ENCODE results near the gene SUN5.
"Not testable (repeated sequence)": the region's sequence is repeated elsewhere in the genome, so short reads cannot be mapped to it uniquely, and the experiment has no call there.

Gene SUN5

DNA sequence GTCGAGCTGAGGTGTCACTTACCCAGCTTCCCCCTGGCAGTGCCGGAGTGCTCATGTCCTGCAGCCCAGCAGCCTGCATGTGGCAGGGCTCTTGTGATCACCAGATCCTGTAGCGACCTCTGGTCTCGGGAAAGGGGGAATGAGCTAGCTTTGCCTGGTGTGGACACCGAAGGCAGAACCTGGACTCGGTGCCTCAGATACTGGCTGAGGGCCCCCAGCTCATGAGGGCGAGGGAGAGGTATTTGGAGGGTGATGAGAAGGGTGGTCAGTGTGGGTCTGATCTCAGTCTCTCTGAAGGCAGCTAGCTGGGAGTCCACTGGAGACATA is 26.3 kb downstream of the SUN5 start:
- TF ChIP-seq, protein P1, sequence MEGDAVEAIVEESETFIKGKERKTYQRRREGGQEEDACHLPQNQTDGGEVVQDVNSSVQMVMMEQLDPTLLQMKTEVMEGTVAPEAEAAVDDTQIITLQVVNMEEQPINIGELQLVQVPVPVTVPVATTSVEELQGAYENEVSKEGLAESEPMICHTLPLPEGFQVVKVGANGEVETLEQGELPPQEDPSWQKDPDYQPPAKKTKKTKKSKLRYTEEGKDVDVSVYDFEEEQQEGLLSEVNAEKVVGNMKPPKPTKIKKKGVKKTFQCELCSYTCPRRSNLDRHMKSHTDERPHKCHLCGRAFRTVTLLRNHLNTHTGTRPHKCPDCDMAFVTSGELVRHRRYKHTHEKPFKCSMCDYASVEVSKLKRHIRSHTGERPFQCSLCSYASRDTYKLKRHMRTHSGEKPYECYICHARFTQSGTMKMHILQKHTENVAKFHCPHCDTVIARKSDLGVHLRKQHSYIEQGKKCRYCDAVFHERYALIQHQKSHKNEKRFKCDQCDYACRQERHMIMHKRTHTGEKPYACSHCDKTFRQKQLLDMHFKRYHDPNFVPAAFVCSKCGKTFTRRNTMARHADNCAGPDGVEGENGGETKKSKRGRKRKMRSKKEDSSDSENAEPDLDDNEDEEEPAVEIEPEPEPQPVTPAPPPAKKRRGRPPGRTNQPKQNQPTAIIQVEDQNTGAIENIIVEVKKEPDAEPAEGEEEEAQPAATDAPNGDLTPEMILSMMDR (IDR thresholded peaks at IDR 0.05; ENCODE audit: insufficient read depth, low read depth, low read length, missing control alignments), result no peak
- H3K4me3 ChIP-seq (ENCODE audit: low read length), result no peak overlapping the region
- DNase-seq (ENCODE audit: low read depth), result no peak

DNA sequence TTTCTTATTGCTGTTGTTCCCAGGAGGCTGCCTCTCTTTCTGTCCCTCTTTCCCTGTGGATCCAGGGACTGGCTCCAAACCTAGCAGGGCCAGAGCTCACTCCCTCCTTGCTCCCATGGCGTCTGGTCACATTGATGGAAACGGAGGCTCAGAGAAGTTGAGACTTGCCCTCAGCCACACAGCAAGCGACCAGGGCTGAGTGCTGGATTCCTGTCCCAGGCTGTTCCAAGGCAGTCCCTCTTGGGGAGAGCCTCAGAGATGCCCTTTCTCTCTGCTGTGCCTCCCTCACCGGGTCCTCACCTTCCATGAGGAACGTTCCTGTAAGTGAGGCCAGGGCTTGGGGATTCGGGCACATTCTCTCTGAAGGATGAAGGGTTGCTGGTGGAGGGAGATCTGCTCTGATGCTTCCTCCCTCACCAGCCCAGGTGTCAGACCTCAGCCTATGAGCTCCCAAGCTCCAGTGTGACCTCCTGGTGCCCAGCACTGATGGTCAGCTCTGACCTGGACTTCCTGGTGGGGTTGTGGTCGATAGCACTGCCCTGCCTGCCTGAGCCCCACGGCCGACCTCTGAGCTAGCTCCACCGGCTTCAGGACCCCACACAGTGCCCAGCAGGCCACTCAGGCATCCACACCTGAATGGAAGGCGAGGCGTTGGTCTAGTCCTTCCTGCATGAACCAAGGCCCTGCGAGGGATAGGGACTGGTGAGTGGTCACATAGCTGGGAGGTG is 26.8 kb downstream of the SUN5 start:
- TF ChIP-seq, protein P1 (IDR thresholded peaks at IDR 0.05; ENCODE audit: insufficient read depth, low read depth, low read length, missing control alignments), result no peak
- no peak overlapping the region for H3K4me3 ChIP-seq (ENCODE audit: low read length)
- DNase-seq (ENCODE audit: low read depth), result no peak

DNA sequence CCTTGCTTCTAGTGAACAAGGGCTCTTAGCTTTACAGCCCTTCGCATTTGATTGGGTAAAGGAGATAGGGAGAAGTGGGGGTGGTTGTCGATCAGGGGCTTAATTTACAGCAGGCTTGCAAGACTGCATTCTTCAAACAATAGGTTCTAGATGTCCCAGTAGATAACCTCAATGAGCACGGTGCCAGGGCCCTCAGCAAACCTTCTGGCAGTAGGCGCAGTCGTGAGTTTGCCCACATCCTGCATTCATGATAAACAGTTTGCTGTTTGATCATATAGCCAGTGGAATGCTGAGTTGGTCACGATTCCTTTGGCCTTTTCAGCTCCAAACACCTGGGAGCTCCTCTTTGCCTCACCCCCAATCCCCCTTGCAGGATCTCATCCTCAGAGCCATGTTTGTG is 27.5 kb downstream of the SUN5 start:
- DNase-seq (ENCODE audit: low read depth), result no peak
- TF ChIP-seq, protein P1 (IDR thresholded peaks at IDR 0.05; ENCODE audit: insufficient read depth, low read depth, low read length, missing control alignments), result no peak
- H3K4me3 ChIP-seq (ENCODE audit: low read length), result no peak overlapping the region

DNA sequence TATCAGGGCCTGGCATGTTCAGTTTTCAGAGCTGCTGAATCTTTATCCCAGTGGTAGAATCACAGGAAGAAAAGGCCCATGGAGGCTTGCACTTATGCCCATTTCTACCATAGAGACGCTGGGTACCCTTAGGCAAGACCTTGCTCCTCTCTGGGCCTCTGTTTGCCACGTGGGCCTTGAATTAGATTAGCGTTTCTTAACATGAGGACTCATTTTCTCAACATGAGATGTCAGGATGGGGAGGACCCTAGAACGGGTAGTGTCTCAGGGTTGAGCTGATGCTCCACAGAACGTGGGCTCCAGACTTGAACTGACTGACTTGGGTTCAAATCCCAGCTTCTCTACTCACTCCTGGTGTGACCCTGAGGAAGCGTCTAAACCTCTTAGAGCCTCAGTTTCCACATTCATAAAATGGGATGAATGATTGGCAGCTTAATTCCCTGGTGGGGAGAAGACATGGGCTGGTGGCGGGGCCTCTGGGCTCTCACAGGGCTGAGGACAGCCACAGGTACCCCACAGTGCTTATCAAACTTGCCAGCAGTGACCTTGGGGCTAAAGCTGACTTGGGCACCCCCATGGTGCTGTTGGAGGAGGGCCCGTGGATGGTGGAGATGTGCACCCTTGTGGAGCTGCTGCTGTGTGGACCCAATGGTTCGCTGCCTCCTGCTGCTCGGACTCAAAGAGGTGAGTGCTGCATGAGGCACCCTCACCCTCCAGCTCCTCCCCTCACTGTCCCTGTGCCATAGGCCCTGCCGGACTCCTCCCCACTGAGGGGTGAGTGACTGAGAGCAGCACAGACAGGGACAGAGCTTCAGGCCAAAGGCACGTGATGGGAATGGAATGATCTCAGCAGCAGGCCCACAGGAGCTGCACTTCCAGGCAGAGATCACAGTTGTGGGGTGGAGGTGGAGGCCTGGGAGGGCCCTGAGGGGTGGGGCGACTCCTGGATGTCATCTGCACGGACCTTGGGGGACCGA is 28.2 kb downstream of the SUN5 start:
- no peak for DNase-seq (ENCODE audit: low read depth)
- H3K4me3 ChIP-seq (ENCODE audit: low read length), result no peak overlapping the region
- TF ChIP-seq, protein P1 (IDR thresholded peaks at IDR 0.05; ENCODE audit: insufficient read depth, low read depth, low read length, missing control alignments), result no peak

DNA sequence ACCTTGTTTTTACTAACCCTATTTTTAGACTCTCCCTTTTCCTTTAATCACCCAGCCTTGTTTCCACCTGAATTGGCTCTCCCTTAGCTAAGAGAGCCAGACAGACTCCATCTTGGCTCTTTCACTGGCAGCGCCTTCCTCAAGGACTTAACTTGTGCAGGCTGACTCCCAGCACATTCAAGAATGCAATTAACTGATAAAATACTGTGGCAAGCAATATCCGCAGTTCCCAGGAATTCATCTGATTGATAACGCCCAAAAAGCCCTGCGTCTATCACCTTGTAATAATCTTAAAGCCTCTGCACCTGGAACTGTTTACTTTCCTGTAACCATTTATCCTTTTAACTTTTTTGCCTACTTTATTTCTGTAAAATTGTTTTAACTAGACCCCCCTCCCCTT is 29.1 kb downstream of the SUN5 start:
- H3K4me3 ChIP-seq (ENCODE audit: low read length); DNase-seq (ENCODE audit: low read depth): not testable (repeated sequence)

DNA sequence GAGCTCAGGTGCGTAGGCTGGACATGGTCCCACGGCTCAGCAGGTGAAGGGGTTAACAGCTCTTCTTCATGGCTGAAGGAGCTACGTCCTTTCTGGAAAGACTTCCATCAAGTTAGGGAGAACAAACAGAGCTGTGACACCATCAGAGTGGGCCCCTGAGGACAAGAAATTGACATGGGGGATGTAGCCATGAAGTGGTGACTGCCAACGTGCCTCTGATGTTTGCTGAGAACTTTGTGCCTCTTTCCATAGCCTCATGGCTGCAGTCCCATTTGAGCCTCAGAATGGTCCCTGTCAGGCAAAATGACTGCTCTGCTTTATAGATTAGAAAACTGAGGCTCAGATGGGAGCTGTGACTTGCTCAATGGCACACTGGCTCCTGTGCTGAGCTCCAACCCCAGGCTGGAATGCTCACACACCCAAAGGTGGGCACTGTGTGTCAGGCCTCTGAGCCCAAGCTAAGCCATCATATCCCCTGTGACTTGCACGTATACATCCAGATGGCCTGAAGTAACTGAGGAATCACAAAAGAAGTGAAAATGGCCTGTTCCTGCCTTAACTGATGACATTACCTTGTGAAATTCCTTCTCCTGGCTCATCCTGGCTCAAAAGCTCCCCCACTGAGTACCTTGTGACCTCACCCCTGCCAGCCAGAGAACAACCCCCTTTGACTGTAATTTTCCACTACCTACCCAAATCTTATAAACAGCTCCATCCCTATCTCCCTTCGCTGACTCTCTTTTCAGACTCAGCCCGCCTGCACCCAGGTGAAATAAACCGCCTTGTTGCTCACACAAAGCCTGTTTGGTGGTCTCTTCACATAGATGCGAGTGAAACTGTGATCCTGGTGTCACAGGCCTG is 29.8 kb downstream of the SUN5 start:
- DNase-seq (ENCODE audit: low read depth); H3K4me3 ChIP-seq (ENCODE audit: low read length): not testable (repeated sequence)

DNA sequence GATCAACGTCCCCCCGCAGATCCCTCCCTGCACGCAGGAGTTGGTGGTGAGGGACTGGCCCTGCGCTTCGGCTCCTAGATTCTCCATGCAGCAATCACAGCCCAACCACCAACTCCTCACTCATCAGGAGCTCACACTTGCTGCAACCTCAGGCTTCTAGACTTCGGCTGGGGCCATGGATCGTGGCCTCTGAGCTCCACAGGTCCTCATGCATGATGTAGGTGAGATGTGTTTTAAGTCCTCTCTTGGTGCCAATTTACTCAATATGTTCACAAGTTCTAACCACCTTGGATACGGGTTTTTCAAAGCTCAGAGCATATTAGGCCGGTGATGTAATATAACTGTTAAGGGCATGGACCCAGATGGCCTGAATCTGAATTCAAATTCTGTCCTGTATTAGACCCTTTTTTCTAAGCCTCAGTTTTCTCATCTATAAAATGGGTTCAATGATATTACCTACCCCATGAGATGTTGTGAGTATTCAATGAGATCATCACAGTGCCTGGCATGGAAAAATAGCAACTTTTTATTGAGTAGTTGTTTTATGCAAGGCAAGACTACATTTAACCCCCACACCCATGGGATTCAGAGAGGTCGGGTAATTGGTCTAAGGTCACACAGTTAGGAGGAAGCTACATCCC is 31.0 kb downstream of the SUN5 start:
- TF ChIP-seq, protein P1 (IDR thresholded peaks at IDR 0.05; ENCODE audit: insufficient read depth, low read depth, low read length, missing control alignments), result no peak
- no peak overlapping the region for H3K4me3 ChIP-seq (ENCODE audit: low read length)
- no peak for DNase-seq (ENCODE audit: low read depth)

All from epithelial cell of esophagus (primary cell).